ENCODE results near the gene G6PC2. TPM values are rescaled to one million over a fixed set of nuclear protein-coding genes. Genes with fewer than 3 reads are reported as not detected.

The G6PC2 gene
- total and polyA plus RNA-seq, 2 of the 8 experiments (the other 6 are each of a cell fraction or from before 2014, with no cell fraction given), result not detected

- H3K4ac ChIP-seq (replicated peaks; ENCODE audit: insufficient read length, low read depth, low read length), result no peak overlapping the region
- H4K20me1 ChIP-seq (replicated peaks in 1 of 2; ENCODE audit: control insufficient read depth in 1 of 2, insufficient read depth in 2 of 2, low read length in 2 of 2), result no peaks in the 10 kb centered on the region
- no peaks in the 10 kb centered on the region for H3K79me1 ChIP-seq (ENCODE audit: low read depth, low read length)
- no peak overlapping the region for H4K91ac ChIP-seq (replicated peaks; ENCODE audit: insufficient read length, low read length)
- peaks cover 0 to 5% (median 0%) of the 10 kb centered on the region in 4 experiments; a peak in 1 of 7 replicates for H3K4me1 ChIP-seq (replicated peaks in 1 of 4; ENCODE audit: control insufficient read depth in 3 of 4, insufficient read depth in 4 of 4, low read length in 3 of 4)
- ChIA-PET POLR2A (ENCODE audit: partially characterized antibody) (no interaction called here), CTCF (ENCODE audit: partially characterized antibody) (interaction anchor here (0.7 to 1.3 kb wide), 3 partner anchors 66 to 104 kb away, joined by 3 to 4 read pairs (median 4); no protein-coding TSS in a partner anchor)
- FAIRE-seq (no peak), DNase-seq (ENCODE audit: low read depth in 1 of 2, low spot score in 2 of 2) (no peak)
- no peak overlapping the region for H3K18ac ChIP-seq (ENCODE audit: extremely low read depth, low read length)
- H3K9ac ChIP-seq (replicated peaks in 1 of 4; ENCODE audit: extremely low read depth in 1 of 4, low read depth in 3 of 4, low read length in 3 of 4), result no peak overlapping the region
- H2BK12ac ChIP-seq (ENCODE audit: low read depth, low read length), result no peak overlapping the region
- 91% methylated on average over 5 of the region's 5 CpGs; no CpG with 5 or more reads in 1 of the 2 experiments for WGBS, 2 experiments (ENCODE audit: extremely low coverage in 1 of 2, insufficient coverage in 1 of 2, insufficient read length in 1 of 2, insufficient replicate concordance in 2 of 2, low coverage in 1 of 2, low lambda C conversion rate in 2 of 2, missing lambda C conversion rate in 1 of 2)
- H3K79me2 ChIP-seq (ENCODE audit: control insufficient read depth in 1 of 2, insufficient read depth in 2 of 2, low read length in 2 of 2), result no peaks in the 10 kb centered on the region
- H4K8ac ChIP-seq (ENCODE audit: extremely low read depth, insufficient read depth, low read length), result no peak overlapping the region
- H3K23me2 ChIP-seq (ENCODE audit: low read depth, low read length), result no peaks in the 10 kb centered on the region
- no peak overlapping the region for H3K4me2 ChIP-seq (ENCODE audit: insufficient read depth in 1 of 2, low read depth in 2 of 2, low read length in 2 of 2)
- H2AFZ ChIP-seq (ENCODE audit: low read length), result no peak overlapping the region
- H3K14ac ChIP-seq (ENCODE audit: insufficient read length), result no peak overlapping the region
- no peak overlapping the region for H3K4me3 ChIP-seq (ENCODE audit: extremely low read depth in 1 of 4, insufficient read depth in 2 of 4, low read depth in 3 of 4, low read length in 4 of 4)
- H2BK120ac ChIP-seq (replicated peaks; ENCODE audit: low read depth, low read length), result no peak overlapping the region
- H2BK15ac ChIP-seq (ENCODE audit: low read length), result no peak overlapping the region
- H3K27ac ChIP-seq (ENCODE audit: low read depth, low read length), result no peak overlapping the region
- no peaks in the 10 kb centered on the region for H3K27me3 ChIP-seq (replicated peaks in 1 of 4; ENCODE audit: control insufficient read depth in 3 of 4, extremely low read depth in 1 of 4, insufficient read depth in 3 of 4, low read length in 3 of 4)
- no peaks in the 10 kb centered on the region for H3K9me3 ChIP-seq (ENCODE audit: insufficient read depth in 2 of 2, low read depth in 1 of 2, low read length in 1 of 2)
- H4K5ac ChIP-seq (ENCODE audit: insufficient read length, low read depth, low read length), result no peak overlapping the region
- H3K56ac ChIP-seq (replicated peaks; ENCODE audit: insufficient read length, low read depth, low read length), result no peak overlapping the region
- no peaks in the 10 kb centered on the region; a peak in 1 of 8 replicates for H3K36me3 ChIP-seq (ENCODE audit: control insufficient read depth in 2 of 4, insufficient read depth in 4 of 4, low read length in 3 of 4)
- no peak overlapping the region for H2BK20ac ChIP-seq (ENCODE audit: low read length)
- H3K23ac ChIP-seq (ENCODE audit: insufficient read length), result no peak overlapping the region
- H2BK5ac ChIP-seq (ENCODE audit: low read depth, low read length), result no peak overlapping the region
- H2AK5ac ChIP-seq (ENCODE audit: low read depth, low read length), result no peak overlapping the region
- TF ChIP-seq NRF1 (IDR thresholded peaks at IDR 0.05; ENCODE audit: low read depth, low read length), result no peak
- TF ChIP-seq E2F6 (IDR thresholded peaks at IDR 0.05), result no peak
- no peak for TF ChIP-seq RXRA (IDR thresholded peaks at IDR 0.05; ENCODE audit: insufficient read depth, low read depth, low read length)
- no peak for TF ChIP-seq SP1 (IDR thresholded peaks at IDR 0.05; ENCODE audit: low read depth, low read length)
- no peak for TF ChIP-seq JUN (IDR thresholded peaks at IDR 0.05; ENCODE audit: low read depth, low read length)
- TF ChIP-seq SUZ12 (IDR thresholded peaks at IDR 0.05; ENCODE audit: low read length), result no peak
- no peak for TF ChIP-seq NANOG (IDR thresholded peaks at IDR 0.05; ENCODE audit: insufficient read depth, low read depth, low read length, poor library complexity, severe bottlenecking)
- no peak for TF ChIP-seq GABPA (IDR thresholded peaks at IDR 0.05; ENCODE audit: borderline replicate concordance, insufficient read depth, low read length)
- TF ChIP-seq RBBP5 (IDR thresholded peaks at IDR 0.05; ENCODE audit: borderline replicate concordance, low read depth, low read length), result no peak
Observed at GRCh38 chr2:168854651-168855050, 46.4 kb upstream of the G6PC2 start.
